ENCODE results near the gene INTS7. TPM values are rescaled to one million over a fixed set of nuclear protein-coding genes. Genes with fewer than 3 reads are reported as not detected.

The INTS7 gene
- total and polyA plus RNA-seq, 11 donors: 3.6 to 12.9 (median 9.1) TPM

DNA sequence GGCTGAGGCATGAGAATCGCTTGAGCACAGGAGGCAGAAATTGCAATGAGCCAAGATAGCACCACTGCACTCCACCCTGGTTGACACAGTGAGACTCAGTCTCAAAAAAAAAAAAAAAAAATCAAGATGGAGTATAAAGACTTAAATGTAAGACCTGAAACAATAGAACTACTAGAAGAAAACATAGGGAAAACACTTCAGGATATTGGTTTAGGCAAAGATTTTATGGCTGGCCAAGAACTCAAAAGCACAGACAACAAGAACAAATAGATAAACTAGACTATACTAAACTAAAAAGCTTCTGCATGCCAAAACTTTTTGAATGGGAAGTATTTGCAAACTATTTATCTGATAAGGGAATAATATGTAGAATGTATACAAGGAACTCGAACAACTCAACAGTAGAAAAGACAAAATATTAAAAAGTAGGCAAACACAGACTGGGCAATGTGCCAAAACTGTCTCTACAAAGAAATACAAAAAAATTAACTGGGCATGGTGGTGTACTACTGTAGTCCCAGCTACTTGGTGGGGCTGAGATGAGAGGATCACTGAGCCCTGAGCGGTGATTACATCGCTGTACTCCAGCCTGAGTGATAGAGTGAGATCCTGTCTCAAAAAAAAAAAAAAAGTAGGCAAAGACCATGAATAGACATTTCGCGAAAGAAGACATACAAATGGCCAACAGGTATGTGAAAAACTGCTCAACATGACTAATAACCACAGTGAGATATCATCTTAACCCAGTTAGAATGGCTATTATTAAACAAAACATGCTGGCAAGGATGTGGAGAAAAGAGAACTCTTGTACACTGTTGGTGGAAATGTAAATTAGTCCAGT is 25.5 kb upstream of the INTS7 start:
- Histone ChIP-seq H3K4me3 (no peak overlapping the region), H3K9me3 (peaks cover 0 to 23% (median 0%) of the 10 kb centered on the region in 12 donors), H3K27ac (no peak overlapping the region), H3K27me3 (no peaks in the 10 kb centered on the region), H3K36me3 (no peaks in the 10 kb centered on the region), H3K4me1 (no peaks in the 10 kb centered on the region)
- intact Hi-C loops (cut with DNase I): loop anchor here in 4 of 10 donors (5.0 to 10.0 kb wide), 3 partner anchors 391 to 724 kb away; no protein-coding TSS in a partner anchor
- TF ChIP-seq, protein P1, sequence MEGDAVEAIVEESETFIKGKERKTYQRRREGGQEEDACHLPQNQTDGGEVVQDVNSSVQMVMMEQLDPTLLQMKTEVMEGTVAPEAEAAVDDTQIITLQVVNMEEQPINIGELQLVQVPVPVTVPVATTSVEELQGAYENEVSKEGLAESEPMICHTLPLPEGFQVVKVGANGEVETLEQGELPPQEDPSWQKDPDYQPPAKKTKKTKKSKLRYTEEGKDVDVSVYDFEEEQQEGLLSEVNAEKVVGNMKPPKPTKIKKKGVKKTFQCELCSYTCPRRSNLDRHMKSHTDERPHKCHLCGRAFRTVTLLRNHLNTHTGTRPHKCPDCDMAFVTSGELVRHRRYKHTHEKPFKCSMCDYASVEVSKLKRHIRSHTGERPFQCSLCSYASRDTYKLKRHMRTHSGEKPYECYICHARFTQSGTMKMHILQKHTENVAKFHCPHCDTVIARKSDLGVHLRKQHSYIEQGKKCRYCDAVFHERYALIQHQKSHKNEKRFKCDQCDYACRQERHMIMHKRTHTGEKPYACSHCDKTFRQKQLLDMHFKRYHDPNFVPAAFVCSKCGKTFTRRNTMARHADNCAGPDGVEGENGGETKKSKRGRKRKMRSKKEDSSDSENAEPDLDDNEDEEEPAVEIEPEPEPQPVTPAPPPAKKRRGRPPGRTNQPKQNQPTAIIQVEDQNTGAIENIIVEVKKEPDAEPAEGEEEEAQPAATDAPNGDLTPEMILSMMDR (IDR thresholded peaks at IDR 0.05): no peak
- TF ChIP-seq POLR2A (IDR thresholded peaks at IDR 0.05): no peak
- WGBS, 4 donors: 76 to 89% (median 80%) methylated on average over 6 of the region's 6 CpGs
- no peak for ATAC-seq
- no peak for DNase-seq

DNA sequence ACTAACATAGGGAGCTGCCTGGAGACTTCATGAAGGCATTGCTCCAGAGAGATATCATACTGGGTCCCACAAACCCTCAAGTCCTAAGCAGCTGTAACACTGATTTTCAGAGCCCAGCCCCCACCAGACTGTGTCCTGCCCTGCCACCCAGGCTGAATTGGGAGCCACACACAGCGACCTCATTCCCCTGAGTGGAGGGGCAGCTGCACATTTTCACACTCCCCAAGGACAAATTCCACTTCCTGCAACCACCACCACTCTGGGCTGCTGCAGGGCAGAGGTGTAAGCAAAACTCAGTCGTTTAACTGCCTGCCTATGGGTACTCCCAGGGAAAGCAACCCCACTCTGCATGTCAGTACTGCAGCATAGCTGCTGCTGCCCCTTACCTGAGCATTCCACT is 20.0 kb upstream of the INTS7 start:
- Histone ChIP-seq H3K9me3 (peaks cover 0 to 23% (median 0%) of the 10 kb centered on the region in 12 donors), H3K27ac (no peak overlapping the region), H3K4me3 (no peak overlapping the region), H3K36me3 (no peaks in the 10 kb centered on the region), H3K4me1 (no peaks in the 10 kb centered on the region), H3K27me3 (no peaks in the 10 kb centered on the region)
- WGBS, 4 donors: 96 to 100% (median 98%) methylated on average over 1 to 2 of the region's 2 CpGs
- DNase-seq (no peak), ATAC-seq (no peak)
- TF ChIP-seq, protein P1 (IDR thresholded peaks at IDR 0.05): no peak
- TF ChIP-seq POLR2A (IDR thresholded peaks at IDR 0.05): no peak
- intact Hi-C loops (cut with DNase I): no loop called here

DNA sequence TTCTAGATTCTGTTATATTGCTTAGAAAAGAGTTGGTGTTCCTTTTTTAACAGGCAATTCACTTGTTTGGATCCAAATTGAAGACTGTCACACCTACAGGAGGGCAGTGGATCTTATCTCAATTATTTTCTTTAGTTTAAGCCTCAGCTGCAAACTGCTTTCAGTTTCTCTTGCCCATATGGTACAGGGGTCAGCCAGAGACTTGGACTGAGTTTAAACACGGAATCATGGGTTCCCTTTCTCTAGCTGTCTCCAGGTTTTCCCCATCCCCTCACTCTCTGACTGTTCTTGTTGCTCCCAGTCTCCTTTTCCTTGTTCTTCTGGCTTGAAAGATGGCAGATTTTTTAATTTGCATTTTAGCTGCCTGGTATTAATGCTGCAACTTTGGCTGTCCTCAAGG is 18.6 kb upstream of the INTS7 start:
- H3K9me3 ChIP-seq: peaks cover 0 to 23% (median 0%) of the 10 kb centered on the region in 12 donors
- no peak overlapping the region for H3K27ac ChIP-seq
- no peak for TF ChIP-seq POLR2A (IDR thresholded peaks at IDR 0.05)
- TF ChIP-seq, protein P1 (IDR thresholded peaks at IDR 0.05): no peak
- intact Hi-C loops (cut with DNase I): no loop called here
- H3K4me1 ChIP-seq: no peaks in the 10 kb centered on the region
- no peaks in the 10 kb centered on the region for H3K36me3 ChIP-seq
- no peak overlapping the region for H3K4me3 ChIP-seq
- DNase-seq: no peak
- no peak for ATAC-seq
- no peaks in the 10 kb centered on the region for H3K27me3 ChIP-seq
- WGBS, 4 donors: 82 to 100% (median 92%) methylated on average over 1 of the region's 1 CpG

DNA sequence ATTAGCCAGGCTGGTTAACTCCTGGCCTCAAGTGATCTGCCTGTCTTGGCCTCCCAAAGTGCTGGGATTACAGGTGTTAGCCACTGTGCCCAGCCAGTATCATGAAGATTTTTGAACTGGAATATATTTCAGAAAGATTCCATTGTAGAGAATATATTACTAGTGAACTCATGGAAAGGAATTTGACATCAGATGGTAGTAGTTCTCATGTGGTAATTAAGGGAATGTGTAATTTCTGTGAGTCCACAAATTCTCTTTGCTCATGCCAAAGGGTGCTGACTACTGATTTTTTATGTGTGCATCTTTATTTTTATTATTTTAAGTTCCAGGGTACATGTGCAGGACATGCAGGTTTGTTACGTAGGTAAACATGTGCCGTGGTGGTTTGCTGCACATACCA is 10.6 kb upstream of the INTS7 start:
- Histone ChIP-seq H3K27me3 (no peaks in the 10 kb centered on the region), H3K27ac (no peak overlapping the region), H3K36me3 (peaks cover 0 to 7% (median 0%) of the 10 kb centered on the region in 9 donors), H3K4me3 (no peak overlapping the region), H3K4me1 (no peaks in the 10 kb centered on the region), H3K9me3 (no peaks in the 10 kb centered on the region)
- WGBS, 4 donors: 98 to 100% (median 98%) methylated on average over 2 of the region's 2 CpGs
- ATAC-seq (no peak), DNase-seq (no peak)
- intact Hi-C loops (cut with DNase I): no loop called here
- no peak for TF ChIP-seq POLR2A (IDR thresholded peaks at IDR 0.05)
- TF ChIP-seq, protein P1 (IDR thresholded peaks at IDR 0.05): no peak
